Fibroblast of villous mesenchyme (primary cell): Measurements from ENCODE around the gene KLF7. TPM values are rescaled to one million over a fixed set of nuclear protein-coding genes. Genes with fewer than 3 reads are reported as not detected.

Experiments
- DNase-seq: peaks from one replicate; pipeline ENCODE4 v3.0.0-alpha.2; 2010; ENCODE audit warnings: low read depth
- H3K4me3 ChIP-seq: 2 replicates; pipeline ENCODE4 v1.5.1; 2011; ENCODE audit warnings: low read depth, mild to moderate bottlenecking, low read length
- total RNA-seq: library from RNA; depleted of rRNA; stranded (reverse); fragments of >200 nt; gene quantifications from 2 replicates; pipeline ENCODE4 v1.2.3, GENCODE V29; 2012
- TF ChIP-seq, protein P1 (sequence below): IDR thresholded peaks from 2 replicates; pipeline ENCODE4 v1.5.1; 2012; ENCODE audit warnings: low read depth, mild to moderate bottlenecking, low read length; ENCODE audit not compliant: insufficient read depth

Gene KLF7
- total RNA-seq, 1 donor = 28.1 TPM

- TF ChIP-seq, protein P1, sequence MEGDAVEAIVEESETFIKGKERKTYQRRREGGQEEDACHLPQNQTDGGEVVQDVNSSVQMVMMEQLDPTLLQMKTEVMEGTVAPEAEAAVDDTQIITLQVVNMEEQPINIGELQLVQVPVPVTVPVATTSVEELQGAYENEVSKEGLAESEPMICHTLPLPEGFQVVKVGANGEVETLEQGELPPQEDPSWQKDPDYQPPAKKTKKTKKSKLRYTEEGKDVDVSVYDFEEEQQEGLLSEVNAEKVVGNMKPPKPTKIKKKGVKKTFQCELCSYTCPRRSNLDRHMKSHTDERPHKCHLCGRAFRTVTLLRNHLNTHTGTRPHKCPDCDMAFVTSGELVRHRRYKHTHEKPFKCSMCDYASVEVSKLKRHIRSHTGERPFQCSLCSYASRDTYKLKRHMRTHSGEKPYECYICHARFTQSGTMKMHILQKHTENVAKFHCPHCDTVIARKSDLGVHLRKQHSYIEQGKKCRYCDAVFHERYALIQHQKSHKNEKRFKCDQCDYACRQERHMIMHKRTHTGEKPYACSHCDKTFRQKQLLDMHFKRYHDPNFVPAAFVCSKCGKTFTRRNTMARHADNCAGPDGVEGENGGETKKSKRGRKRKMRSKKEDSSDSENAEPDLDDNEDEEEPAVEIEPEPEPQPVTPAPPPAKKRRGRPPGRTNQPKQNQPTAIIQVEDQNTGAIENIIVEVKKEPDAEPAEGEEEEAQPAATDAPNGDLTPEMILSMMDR = no peak
- H3K4me3 ChIP-seq = no peak overlapping the region
- peak; percentile 63 for DNase-seq
These were observed 30.4 kb downstream of the KLF7 start for GRCh38 chr2:207135340-207135739.

- TF ChIP-seq, protein P1 = no peak
- H3K4me3 ChIP-seq = peak overlapping the region; percentile 5
- DNase-seq = peak; percentile 91
These were observed 31.8 kb downstream of the KLF7 start for GRCh38 chr2:207133820-207134519.

- TF ChIP-seq, protein P1 = no peak
- no peak overlapping the region for H3K4me3 ChIP-seq
- no peak for DNase-seq
These were observed 32.3 kb downstream of the KLF7 start for GRCh38 chr2:207133458-207133819.

- TF ChIP-seq, protein P1 = no peak
- DNase-seq = no peak
- H3K4me3 ChIP-seq = no peak overlapping the region
These were observed 33.7 kb downstream of the KLF7 start for GRCh38 chr2:207132019-207132418.

GRCh38 chr2:207131594-207131993 lies 34.2 kb downstream of the KLF7 start:
- no peak for DNase-seq

GRCh38 chr2:207130958-207131521 lies 34.7 kb downstream of the KLF7 start:
- no peak overlapping the region for H3K4me3 ChIP-seq
- no peak for DNase-seq
- TF ChIP-seq, protein P1 = no peak

More at GRCh38 chr2:207131594-207131993, 34.2 kb downstream of the KLF7 start:
- TF ChIP-seq, protein P1 = no peak
- H3K4me3 ChIP-seq = no peak overlapping the region
